NCI-H2029 (cell line): ENCODE data around the gene PTPN1.
"Not testable (repeated sequence)": the region's sequence is repeated elsewhere in the genome, so short reads cannot be mapped to it uniquely, and the experiment has no call there.

Experiments used
- DNase-seq: peaks from one replicate; lab custom pipeline; 2025; lab: John Stamatoyannopoulos, UW

Gene PTPN1

GRCh38 chr20:50481741-50482140, 28.4 kb upstream of the PTPN1 start:
- no peak for DNase-seq

- DNase-seq: no peak
Measured at GRCh38 chr20:50482396-50482981, 27.7 kb upstream of the PTPN1 start.

- no peak for DNase-seq
Measured at GRCh38 chr20:50484271-50484976, 25.8 kb upstream of the PTPN1 start.

- no peak for DNase-seq
Measured at GRCh38 chr20:50487397-50487796, 22.8 kb upstream of the PTPN1 start.

- no peak for DNase-seq
Measured at GRCh38 chr20:50488236-50488806, 21.9 kb upstream of the PTPN1 start.

GRCh38 chr20:50491168-50491567, 19.0 kb upstream of the PTPN1 start:
- no peak for DNase-seq

GRCh38 chr20:50491926-50492634, 18.1 kb upstream of the PTPN1 start:
- DNase-seq: no peak

GRCh38 chr20:50493881-50494253, 16.3 kb upstream of the PTPN1 start:
- DNase-seq: no peak

GRCh38 chr20:50494428-50494827, 15.8 kb upstream of the PTPN1 start:
- DNase-seq: no peak

- no peak for DNase-seq
Measured at GRCh38 chr20:50496773-50497385, 13.3 kb upstream of the PTPN1 start.

GRCh38 chr20:50498071-50498776, 12.0 kb upstream of the PTPN1 start:
- no peak for DNase-seq

GRCh38 chr20:50499938-50500337, 10.2 kb upstream of the PTPN1 start:
- no peak for DNase-seq

- no peak for DNase-seq
Measured at GRCh38 chr20:50501972-50502745, 8.0 kb upstream of the PTPN1 start.

GRCh38 chr20:50504231-50504823, 5.9 kb upstream of the PTPN1 start:
- DNase-seq: no peak

GRCh38 chr20:50506270-50506579, 4.0 kb upstream of the PTPN1 start:
- DNase-seq: no peak

- DNase-seq: not testable (repeated sequence)
Measured at GRCh38 chr20:50507745-50508144, 2.4 kb upstream of the PTPN1 start.

GRCh38 chr20:50508171-50508755, 1.9 kb upstream of the PTPN1 start:
- no peak for DNase-seq

GRCh38 chr20:50510706-50511542, 741 bp downstream of the PTPN1 start:
- DNase-seq: no peak

GRCh38 chr20:50512323-50512722, 2.1 kb downstream of the PTPN1 start:
- DNase-seq: no peak
